ENCODE data around the gene IL17RA. TPM values are rescaled to one million over a fixed set of nuclear protein-coding genes. Genes with fewer than 3 reads are reported as not detected.

The IL17RA gene
- total and polyA plus RNA-seq, 2 experiments from 2014 or later = 3.2 to 9.6 TPM

DNA sequence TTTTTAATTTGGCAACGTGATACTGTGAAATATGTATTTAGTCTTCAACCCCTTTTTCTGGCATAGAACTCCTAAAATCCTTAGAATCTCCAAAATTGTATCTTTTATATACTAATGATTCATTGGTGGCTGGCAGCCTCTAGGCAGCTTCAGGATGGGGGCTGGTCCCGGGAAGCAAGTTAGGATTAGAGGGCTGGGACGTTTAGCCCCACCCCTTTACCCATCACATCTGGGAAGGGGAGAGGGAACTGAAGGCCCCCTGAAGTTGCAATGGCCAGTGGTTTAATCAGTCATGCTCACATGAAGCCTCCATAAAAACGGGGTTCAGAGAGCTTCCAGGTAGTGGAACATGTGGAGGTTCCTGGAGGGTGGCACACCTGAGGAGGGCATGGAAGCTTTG lies 7.1 kb downstream of the IL17RA start:
- peaks cover 6% of the 10 kb centered on the region; the same call in 1 of the 2 replicates for H3F3A ChIP-seq (replicated peaks; ENCODE audit: low read depth)
- peaks cover 10% of the 10 kb centered on the region; the same call in 1 of the 2 replicates for H4K20me1 ChIP-seq (replicated peaks; ENCODE audit: insufficient read depth)
- peaks cover 12% of the 10 kb centered on the region for H3K79me2 ChIP-seq (replicated peaks; ENCODE audit: insufficient read depth)
- no peaks in the 10 kb centered on the region for H3K36me3 Mint-ChIP-seq (ENCODE audit: low read depth)
- no peaks in the 10 kb centered on the region for H3K9me3 Mint-ChIP-seq
- H3K4me1 Mint-ChIP-seq = peaks cover 11% of the 10 kb centered on the region; the same call in 2 of the 3 replicates
- H3K4me3 Mint-ChIP-seq = no peak overlapping the region
- H3K36me3 ChIP-seq (ENCODE audit: insufficient read depth) = no peaks in the 10 kb centered on the region
- no peak overlapping the region for H3K27ac ChIP-seq (ENCODE audit: low read depth)
- no peaks in the 10 kb centered on the region for H3K9me2 ChIP-seq (ENCODE audit: insufficient read depth)
- peaks cover 8% of the 10 kb centered on the region for H3K27me3 Mint-ChIP-seq (ENCODE audit: insufficient read depth, low read depth, poor library complexity)
- TF ChIP-seq, protein P1, sequence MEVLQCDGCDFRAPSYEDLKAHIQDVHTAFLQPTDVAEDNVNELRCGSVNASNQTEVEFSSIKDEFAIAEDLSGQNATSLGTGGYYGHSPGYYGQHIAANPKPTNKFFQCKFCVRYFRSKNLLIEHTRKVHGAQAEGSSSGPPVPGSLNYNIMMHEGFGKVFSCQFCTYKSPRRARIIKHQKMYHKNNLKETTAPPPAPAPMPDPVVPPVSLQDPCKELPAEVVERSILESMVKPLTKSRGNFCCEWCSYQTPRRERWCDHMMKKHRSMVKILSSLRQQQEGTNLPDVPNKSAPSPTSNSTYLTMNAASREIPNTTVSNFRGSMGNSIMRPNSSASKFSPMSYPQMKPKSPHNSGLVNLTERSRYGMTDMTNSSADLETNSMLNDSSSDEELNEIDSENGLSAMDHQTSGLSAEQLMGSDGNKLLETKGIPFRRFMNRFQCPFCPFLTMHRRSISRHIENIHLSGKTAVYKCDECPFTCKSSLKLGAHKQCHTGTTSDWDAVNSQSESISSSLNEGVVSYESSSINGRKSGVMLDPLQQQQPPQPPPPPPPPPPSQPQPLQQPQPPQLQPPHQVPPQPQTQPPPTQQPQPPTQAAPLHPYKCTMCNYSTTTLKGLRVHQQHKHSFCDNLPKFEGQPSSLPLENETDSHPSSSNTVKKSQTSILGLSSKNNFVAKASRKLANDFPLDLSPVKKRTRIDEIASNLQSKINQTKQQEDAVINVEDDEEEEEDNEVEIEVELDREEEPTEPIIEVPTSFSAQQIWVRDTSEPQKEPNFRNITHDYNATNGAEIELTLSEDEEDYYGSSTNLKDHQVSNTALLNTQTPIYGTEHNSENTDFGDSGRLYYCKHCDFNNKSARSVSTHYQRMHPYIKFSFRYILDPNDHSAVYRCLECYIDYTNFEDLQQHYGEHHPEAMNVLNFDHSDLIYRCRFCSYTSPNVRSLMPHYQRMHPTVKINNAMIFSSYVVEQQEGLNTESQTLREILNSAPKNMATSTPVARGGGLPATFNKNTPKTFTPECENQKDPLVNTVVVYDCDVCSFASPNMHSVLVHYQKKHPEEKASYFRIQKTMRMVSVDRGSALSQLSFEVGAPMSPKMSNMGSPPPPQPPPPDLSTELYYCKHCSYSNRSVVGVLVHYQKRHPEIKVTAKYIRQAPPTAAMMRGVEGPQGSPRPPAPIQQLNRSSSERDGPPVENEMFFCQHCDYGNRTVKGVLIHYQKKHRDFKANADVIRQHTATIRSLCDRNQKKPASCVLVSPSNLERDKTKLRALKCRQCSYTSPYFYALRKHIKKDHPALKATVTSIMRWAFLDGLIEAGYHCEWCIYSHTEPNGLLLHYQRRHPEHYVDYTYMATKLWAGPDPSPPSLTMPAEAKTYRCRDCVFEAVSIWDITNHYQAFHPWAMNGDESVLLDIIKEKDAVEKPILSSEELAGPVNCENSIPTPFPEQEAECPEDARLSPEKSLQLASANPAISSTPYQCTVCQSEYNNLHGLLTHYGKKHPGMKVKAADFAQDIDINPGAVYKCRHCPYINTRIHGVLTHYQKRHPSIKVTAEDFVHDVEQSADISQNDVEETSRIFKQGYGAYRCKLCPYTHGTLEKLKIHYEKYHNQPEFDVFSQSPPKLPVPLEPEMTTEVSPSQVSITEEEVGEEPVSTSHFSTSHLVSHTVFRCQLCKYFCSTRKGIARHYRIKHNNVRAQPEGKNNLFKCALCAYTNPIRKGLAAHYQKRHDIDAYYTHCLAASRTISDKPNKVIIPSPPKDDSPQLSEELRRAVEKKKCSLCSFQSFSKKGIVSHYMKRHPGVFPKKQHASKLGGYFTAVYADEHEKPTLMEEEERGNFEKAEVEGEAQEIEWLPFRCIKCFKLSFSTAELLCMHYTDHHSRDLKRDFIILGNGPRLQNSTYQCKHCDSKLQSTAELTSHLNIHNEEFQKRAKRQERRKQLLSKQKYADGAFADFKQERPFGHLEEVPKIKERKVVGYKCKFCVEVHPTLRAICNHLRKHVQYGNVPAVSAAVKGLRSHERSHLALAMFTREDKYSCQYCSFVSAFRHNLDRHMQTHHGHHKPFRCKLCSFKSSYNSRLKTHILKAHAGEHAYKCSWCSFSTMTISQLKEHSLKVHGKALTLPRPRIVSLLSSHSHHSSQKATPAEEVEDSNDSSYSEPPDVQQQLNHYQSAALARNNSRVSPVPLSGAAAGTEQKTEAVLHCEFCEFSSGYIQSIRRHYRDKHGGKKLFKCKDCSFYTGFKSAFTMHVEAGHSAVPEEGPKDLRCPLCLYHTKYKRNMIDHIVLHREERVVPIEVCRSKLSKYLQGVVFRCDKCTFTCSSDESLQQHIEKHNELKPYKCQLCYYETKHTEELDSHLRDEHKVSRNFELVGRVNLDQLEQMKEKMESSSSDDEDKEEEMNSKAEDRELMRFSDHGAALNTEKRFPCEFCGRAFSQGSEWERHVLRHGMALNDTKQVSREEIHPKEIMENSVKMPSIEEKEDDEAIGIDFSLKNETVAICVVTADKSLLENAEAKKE (CRISPR knock-in tag; IDR thresholded peaks at IDR 0.05) = no peak
- TF ChIP-seq POLR2AphosphoS5 (IDR thresholded peaks at IDR 0.05; ENCODE audit: low read depth) = no peak
- TF ChIP-seq, protein P2, sequence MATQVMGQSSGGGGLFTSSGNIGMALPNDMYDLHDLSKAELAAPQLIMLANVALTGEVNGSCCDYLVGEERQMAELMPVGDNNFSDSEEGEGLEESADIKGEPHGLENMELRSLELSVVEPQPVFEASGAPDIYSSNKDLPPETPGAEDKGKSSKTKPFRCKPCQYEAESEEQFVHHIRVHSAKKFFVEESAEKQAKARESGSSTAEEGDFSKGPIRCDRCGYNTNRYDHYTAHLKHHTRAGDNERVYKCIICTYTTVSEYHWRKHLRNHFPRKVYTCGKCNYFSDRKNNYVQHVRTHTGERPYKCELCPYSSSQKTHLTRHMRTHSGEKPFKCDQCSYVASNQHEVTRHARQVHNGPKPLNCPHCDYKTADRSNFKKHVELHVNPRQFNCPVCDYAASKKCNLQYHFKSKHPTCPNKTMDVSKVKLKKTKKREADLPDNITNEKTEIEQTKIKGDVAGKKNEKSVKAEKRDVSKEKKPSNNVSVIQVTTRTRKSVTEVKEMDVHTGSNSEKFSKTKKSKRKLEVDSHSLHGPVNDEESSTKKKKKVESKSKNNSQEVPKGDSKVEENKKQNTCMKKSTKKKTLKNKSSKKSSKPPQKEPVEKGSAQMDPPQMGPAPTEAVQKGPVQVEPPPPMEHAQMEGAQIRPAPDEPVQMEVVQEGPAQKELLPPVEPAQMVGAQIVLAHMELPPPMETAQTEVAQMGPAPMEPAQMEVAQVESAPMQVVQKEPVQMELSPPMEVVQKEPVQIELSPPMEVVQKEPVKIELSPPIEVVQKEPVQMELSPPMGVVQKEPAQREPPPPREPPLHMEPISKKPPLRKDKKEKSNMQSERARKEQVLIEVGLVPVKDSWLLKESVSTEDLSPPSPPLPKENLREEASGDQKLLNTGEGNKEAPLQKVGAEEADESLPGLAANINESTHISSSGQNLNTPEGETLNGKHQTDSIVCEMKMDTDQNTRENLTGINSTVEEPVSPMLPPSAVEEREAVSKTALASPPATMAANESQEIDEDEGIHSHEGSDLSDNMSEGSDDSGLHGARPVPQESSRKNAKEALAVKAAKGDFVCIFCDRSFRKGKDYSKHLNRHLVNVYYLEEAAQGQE (IDR thresholded peaks at IDR 0.05; ENCODE audit: unreplicated experiment) = no peak
- H2AFZ ChIP-seq = no peak overlapping the region
- no peak overlapping the region for H3K4me3 ChIP-seq
- ATAC-seq = peak; percentile 64
- DNase-seq (ENCODE audit: low spot score) = peak; percentile 42
- peaks cover 14% of the 10 kb centered on the region for H3K4me1 ChIP-seq (ENCODE audit: insufficient read depth)
- no peak overlapping the region for H3K27ac Mint-ChIP-seq
- no peak overlapping the region for H3K4me2 ChIP-seq
- peaks cover 5% of the 10 kb centered on the region; the same call in 1 of the 2 replicates for H3K27me3 ChIP-seq (ENCODE audit: insufficient read depth)
